GM12878 (cell line): ENCODE results near the gene TATDN2. TPM values are rescaled to one million over a fixed set of nuclear protein-coding genes. Genes with fewer than 3 reads are reported as not detected.

Experiments used
- ATAC-seq: fragments of 200-7000 bp; cut with Tn5 transposase; 3 replicates; pipeline ENCODE4 v1.9.1; 2020; ENCODE audit warnings: mild to moderate bottlenecking, moderate library complexity
- BruUV-seq: library from RNA; stranded (reverse); fragments of 400-500 nt; replicated peaks from 2 replicates; lab custom pipeline; 2021; lab: Mats Ljungman, UMichigan
- CTCF ChIA-PET: fragments of 300-600 bp; sonication (Branson Sonifier 250); formaldehyde crosslinking; extraction: SDS; loops from one replicate; lab custom pipeline; 2021; ENCODE audit warnings: inconsistent platforms; lab: Yijun Ruan, JAX
- POLR2A ChIA-PET: fragments of 350-600 bp; formaldehyde crosslinking; extraction: SDS; loops from one replicate; lab custom pipeline; 2021; ENCODE audit warnings: inconsistent platforms; lab: Charles Lee
- RAD21 ChIA-PET: fragments of 300-600 bp; sonication (Branson Sonifier 250); formaldehyde crosslinking; loops from one replicate; lab custom pipeline; 2023; ENCODE audit warnings: antibody characterized with exemption; ENCODE audit not compliant: unreplicated experiment; lab: Charles Lee
- SMC1A ChIA-PET: fragments of 300-600 bp; sonication (Branson Sonifier 250); formaldehyde crosslinking; loops from one replicate; lab custom pipeline; 2023; ENCODE audit not compliant: unreplicated experiment, uncharacterized antibody; lab: Charles Lee
- DNase-seq: peaks from one replicate; pipeline ENCODE4 v3.0.0-alpha.2; 2011; ENCODE audit warnings: low read depth, low spot score
- FAIRE-seq: peaks from 3 replicates; lab custom pipeline; 2011; peaks lifted over from hg19 to GRCh38; lab: Jason Lieb, UNC
- H2AFZ ChIP-seq: 2 replicates; pipeline ENCODE4 v1.6.0; 2011; ENCODE audit warnings: low read depth, low read length, control low read depth; ENCODE audit not compliant: control insufficient read depth
- H3K27ac ChIP-seq: 2 replicates; pipeline ENCODE4 v1.5.1; 2011; ENCODE audit warnings: control low read depth; ENCODE audit not compliant: control insufficient read depth, insufficient read depth
- H3K27me3 ChIP-seq, 2 experiments: replicated peaks in 1 of 2; 2 replicates each; pipeline versions ENCODE4 v1.6.0 to v1.6.1; 2011; ENCODE audit warnings: low read length in 1 of 2; ENCODE audit not compliant: control insufficient read depth in 2 of 2, insufficient read depth in 2 of 2
- H3K36me3 ChIP-seq, 2 experiments: 2 replicates each; pipeline ENCODE4 v1.5.1; 2011; ENCODE audit warnings: low read length in 1 of 2; ENCODE audit not compliant: control insufficient read depth in 2 of 2, insufficient read depth in 2 of 2
- H3K4me1 ChIP-seq: 2 replicates; pipeline ENCODE4 v1.6.1; 2011; ENCODE audit warnings: mild to moderate bottlenecking, low read length, moderate library complexity, mixed read lengths; ENCODE audit not compliant: control insufficient read depth, insufficient read depth
- H3K4me2 ChIP-seq: 2 replicates; pipeline ENCODE4 v1.6.0; 2011; ENCODE audit warnings: control low read depth; ENCODE audit not compliant: control insufficient read depth, insufficient read depth
- H3K4me3 ChIP-seq: fragments of 200-600 bp; sonication (generic); 2 replicates; pipeline ENCODE4 v1.5.1; 2016
- H3K79me2 ChIP-seq: 2 replicates; pipeline ENCODE4 v1.6.0; 2011; ENCODE audit warnings: low read length; ENCODE audit not compliant: control insufficient read depth, insufficient read depth
- H3K9ac ChIP-seq: 2 replicates; pipeline ENCODE4 v1.8.0; 2011; ENCODE audit warnings: low read length, control low read depth, mixed read lengths; ENCODE audit not compliant: control insufficient read depth, insufficient read depth
- H3K9me3 ChIP-seq: replicated peaks from 3 replicates; pipeline ENCODE4 v1.5.1; 2011; ENCODE audit warnings: mild to moderate bottlenecking, low read length; ENCODE audit not compliant: control insufficient read depth, insufficient read depth
- H4K20me1 ChIP-seq: 2 replicates; pipeline ENCODE4 v1.6.0; 2011; ENCODE audit not compliant: control insufficient read depth, insufficient read depth
- BCLAF1 ChIP-seq: fragments of 450-650 bp; IDR thresholded peaks from 2 replicates; pipeline ENCODE4 v1.6.1; 2017; ENCODE audit warnings: antibody characterized with exemption, mild to moderate bottlenecking, moderate library complexity
- EZH2 ChIP-seq: IDR thresholded peaks from 2 replicates; pipeline ENCODE4 v1.6.1; 2012; ENCODE audit warnings: low read depth, mild to moderate bottlenecking, control low read depth, inconsistent platforms, low read length, borderline replicate concordance; ENCODE audit not compliant: control insufficient read depth
- GABPA ChIP-seq: IDR thresholded peaks from 2 replicates; pipeline ENCODE4 v1.6.1; 2014; ENCODE audit warnings: antibody characterized with exemption, low read depth, mild to moderate bottlenecking, inconsistent platforms
- IKZF2 ChIP-seq, 2 experiments: fragments of 450-650 bp; IDR thresholded peaks; 2 replicates each; pipeline ENCODE4 v1.6.1; 2017; ENCODE audit warnings: mild to moderate bottlenecking in 2 of 2, moderate library complexity in 2 of 2
- JUNB ChIP-seq: IDR thresholded peaks from 2 replicates; pipeline ENCODE4 v1.6.1; 2016; ENCODE audit warnings: antibody characterized with exemption, mild to moderate bottlenecking
- KAT2A ChIP-seq: conservative IDR thresholded peaks from 2 replicates; pipeline ENCODE4 v1.6.1; 2011; ENCODE audit warnings: low read depth, low read length; ENCODE audit not compliant: control insufficient read depth
- MTA3 ChIP-seq: IDR thresholded peaks from 2 replicates; pipeline ENCODE4 v1.6.1; 2012; ENCODE audit warnings: low read length, inconsistent platforms, borderline replicate concordance
- NFXL1 ChIP-seq: fragments of 450-650 bp; IDR thresholded peaks from 2 replicates; pipeline ENCODE4 v1.6.1; 2017; ENCODE audit warnings: antibody characterized with exemption, mild to moderate bottlenecking, borderline replicate concordance
- NR2C1 ChIP-seq: fragments of 450-650 bp; IDR thresholded peaks from 2 replicates; pipeline ENCODE4 v1.6.1; 2017; ENCODE audit warnings: antibody characterized with exemption, mild to moderate bottlenecking, moderate library complexity
- RAD21 ChIP-seq: IDR thresholded peaks from 2 replicates; pipeline ENCODE4 v1.6.1; 2011; ENCODE audit warnings: mild to moderate bottlenecking, low read depth, low read length, moderate library complexity; ENCODE audit not compliant: insufficient read depth
- RELA ChIP-seq: fragments of 450-650 bp; IDR thresholded peaks from 2 replicates; pipeline ENCODE4 v1.8.0; 2014; ENCODE audit warnings: borderline replicate concordance; ENCODE audit not compliant: partially characterized antibody
- SIX5 ChIP-seq: IDR thresholded peaks from 2 replicates; pipeline ENCODE4 v1.6.1; 2011; ENCODE audit warnings: mild to moderate bottlenecking, low read depth, low read length, moderate library complexity; ENCODE audit not compliant: severe bottlenecking
- SMARCA5 ChIP-seq: fragments of 450-650 bp; IDR thresholded peaks from 2 replicates; pipeline ENCODE4 v1.6.1; 2017; ENCODE audit warnings: mild to moderate bottlenecking
- STAT3 ChIP-seq: IDR thresholded peaks from 2 replicates; pipeline ENCODE4 v1.6.1; 2011; ENCODE audit warnings: low read depth, low read length, improper control_type of control experiment
- TCF3 ChIP-seq: IDR thresholded peaks from 2 replicates; pipeline ENCODE4 v1.6.1; 2012; ENCODE audit warnings: low read depth, mild to moderate bottlenecking, low read length, borderline replicate concordance; ENCODE audit not compliant: insufficient read depth
- ZZZ3 ChIP-seq: IDR thresholded peaks from 2 replicates; pipeline ENCODE4 v1.6.1; 2011; ENCODE audit warnings: low read depth; ENCODE audit not compliant: control insufficient read depth, insufficient read length
- WGBS: methylation state at CpG from one replicate; pipeline ENCODE4 v1.1.6; 2016; ENCODE audit warnings: low lambda C conversion rate; ENCODE audit not compliant: insufficient replicate concordance, insufficient coverage; ENCODE audit errors: missing lambda C conversion rate; 5-methylcytosine and 5-hydroxymethylcytosine counted together
- in situ Hi-C: fragments of 300-500 bp; cut with MboI; formaldehyde crosslinking; loops from 9 replicates; pipeline ENCODE4 v1.14.3; 2018; ENCODE audit warnings: mixed read lengths
- intact Hi-C: fragments of 100-400 bp; cut with micrococcal nuclease; formaldehyde crosslinking; loops from one replicate; pipeline ENCODE4 v1.14.2; 2022; ENCODE audit not compliant: unreplicated experiment
- polyA plus RNA-seq, 11 experiments: library from polyadenylated mRNA; depleted of rRNA in 4 of 11; unstranded in 6 of 11; stranded (reverse) in 5 of 11; fragments of >200 nt; fragmentation: Nextera tagmentation in 4 of 11; fragmentation: Illumina TruSeq in 1 of 11; extraction: Ambion mirVana in 4 of 11; extraction: Trizol in 1 of 11; gene quantifications; 1 replicate in 1 of 11; 2 replicates in 10 of 11; pipeline versions ENCODE4 v1.2.1 to v1.2.3, GENCODE V29; 2011 to 2016; ENCODE audit warnings: inconsistent platforms in 2 of 11, missing spikeins in 2 of 11, low read depth in 1 of 11
- total RNA-seq, 4 experiments: library from RNA; depleted of rRNA in 3 of 4; stranded (reverse); fragments of >200 nt in 3 of 4; fragmentation: Illumina TruSeq in 1 of 4; extraction: Trizol in 1 of 4; gene quantifications; 2 replicates each; pipeline versions ENCODE4 v1.2.1 to v1.2.3, GENCODE V29; 2013 to 2021
- TF ChIP-seq, protein P1 (sequence below): fragments of 450-650 bp; IDR thresholded peaks from 2 replicates; pipeline ENCODE4 v1.6.1; 2018; ENCODE audit warnings: borderline replicate concordance, mild to moderate bottlenecking; ENCODE audit not compliant: partially characterized antibody
- TF ChIP-seq, protein P2 (sequence below): IDR thresholded peaks from 2 replicates; pipeline ENCODE4 v1.6.1; 2011; ENCODE audit warnings: borderline replicate concordance, low read depth, mild to moderate bottlenecking, moderate library complexity, mixed read lengths, low read length; ENCODE audit not compliant: insufficient read depth; ENCODE audit errors: extremely low read length

The TATDN2 gene
- total and polyA plus RNA-seq, 10 of the 15 experiments (the other 5 are each of a cell fraction or from before 2014, with no cell fraction given): 4.2 to 36.5 (median 15.8) TPM

DNA sequence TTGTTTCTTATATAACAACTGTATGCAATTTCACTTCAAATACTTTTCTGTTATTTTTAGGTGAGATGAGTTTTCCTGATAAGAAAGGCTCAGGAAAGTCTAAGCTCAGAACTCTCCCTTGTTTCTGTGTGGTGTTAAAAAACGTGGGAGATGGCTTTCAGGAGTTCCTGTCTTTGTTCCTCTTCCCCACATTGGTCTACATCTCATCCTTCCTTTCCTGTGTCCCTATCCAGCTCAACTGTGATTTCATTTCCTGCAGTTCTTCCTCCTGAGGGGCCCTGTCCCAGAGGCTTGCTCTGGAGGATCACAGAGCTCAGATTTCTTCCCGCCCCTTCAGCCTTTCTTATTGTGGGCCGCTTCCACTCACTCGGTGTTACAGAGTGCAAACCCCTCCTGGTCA is 61.5 kb downstream of the TATDN2 start:
- FAIRE-seq: no peak

More for the DNA sequence above, 61.5 kb downstream of the TATDN2 start:
- intact Hi-C loops: no loop called here
- ChIA-PET RAD21 (no interaction called here), CTCF (no interaction called here), POLR2A (no interaction called here), SMC1A (no interaction called here)
- in situ Hi-C loops: no loop called here
- no peak for TF ChIP-seq MTA3
- TF ChIP-seq GABPA: no peak
- no peak for TF ChIP-seq RELA
- TF ChIP-seq SIX5: no peak
- no peak for TF ChIP-seq RAD21
- TF ChIP-seq NR2C1: no peak
- TF ChIP-seq IKZF2 (IDR thresholded peaks at IDR 0.05): no peak
- no peak for TF ChIP-seq NFXL1
- TF ChIP-seq ZZZ3: no peak
- no peak for TF ChIP-seq KAT2A
- TF ChIP-seq, protein P1, sequence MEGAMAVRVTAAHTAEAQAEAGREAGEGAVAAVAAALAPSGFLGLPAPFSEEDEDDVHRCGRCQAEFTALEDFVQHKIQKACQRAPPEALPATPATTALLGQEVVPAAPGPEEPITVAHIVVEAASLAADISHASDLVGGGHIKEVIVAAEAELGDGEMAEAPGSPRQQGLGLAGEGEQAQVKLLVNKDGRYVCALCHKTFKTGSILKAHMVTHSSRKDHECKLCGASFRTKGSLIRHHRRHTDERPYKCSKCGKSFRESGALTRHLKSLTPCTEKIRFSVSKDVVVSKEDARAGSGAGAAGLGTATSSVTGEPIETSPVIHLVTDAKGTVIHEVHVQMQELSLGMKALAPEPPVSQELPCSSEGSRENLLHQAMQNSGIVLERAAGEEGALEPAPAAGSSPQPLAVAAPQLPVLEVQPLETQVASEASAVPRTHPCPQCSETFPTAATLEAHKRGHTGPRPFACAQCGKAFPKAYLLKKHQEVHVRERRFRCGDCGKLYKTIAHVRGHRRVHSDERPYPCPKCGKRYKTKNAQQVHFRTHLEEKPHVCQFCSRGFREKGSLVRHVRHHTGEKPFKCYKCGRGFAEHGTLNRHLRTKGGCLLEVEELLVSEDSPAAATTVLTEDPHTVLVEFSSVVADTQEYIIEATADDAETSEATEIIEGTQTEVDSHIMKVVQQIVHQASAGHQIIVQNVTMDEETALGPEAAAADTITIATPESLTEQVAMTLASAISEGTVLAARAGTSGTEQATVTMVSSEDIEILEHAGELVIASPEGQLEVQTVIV: no peak
- TF ChIP-seq TCF3: no peak
- TF ChIP-seq EZH2: no peak
- TF ChIP-seq, protein P2, sequence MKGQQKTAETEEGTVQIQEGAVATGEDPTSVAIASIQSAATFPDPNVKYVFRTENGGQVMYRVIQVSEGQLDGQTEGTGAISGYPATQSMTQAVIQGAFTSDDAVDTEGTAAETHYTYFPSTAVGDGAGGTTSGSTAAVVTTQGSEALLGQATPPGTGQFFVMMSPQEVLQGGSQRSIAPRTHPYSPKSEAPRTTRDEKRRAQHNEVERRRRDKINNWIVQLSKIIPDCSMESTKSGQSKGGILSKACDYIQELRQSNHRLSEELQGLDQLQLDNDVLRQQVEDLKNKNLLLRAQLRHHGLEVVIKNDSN: no peak
- no peak for TF ChIP-seq BCLAF1
- TF ChIP-seq STAT3: no peak
- no peak for TF ChIP-seq JUNB
- no peak for TF ChIP-seq SMARCA5
- H3K9ac ChIP-seq: no peak overlapping the region
- no peak overlapping the region for H2AFZ ChIP-seq
- no peaks in the 10 kb centered on the region for H3K4me1 ChIP-seq
- H3K27me3 ChIP-seq: no peaks in the 10 kb centered on the region
- H3K4me3 ChIP-seq: no peak overlapping the region
- H4K20me1 ChIP-seq: no peaks in the 10 kb centered on the region
- DNase-seq (no peak), ATAC-seq (no peak)
- BruUV-seq: no TSS peak
- H3K9me3 ChIP-seq: no peaks in the 10 kb centered on the region
- 76% methylated on average over 4 of the region's 4 CpGs for WGBS
- H3K36me3 ChIP-seq: peaks cover 18 to 40% of the 10 kb centered on the region in 2 experiments
- H3K4me2 ChIP-seq: no peak overlapping the region
- H3K79me2 ChIP-seq: no peaks in the 10 kb centered on the region
- no peak overlapping the region for H3K27ac ChIP-seq
